HepG2 (cell line): ENCODE results near the gene RGS6.

Source experiments
- EZH2 ChIP-seq: conservative IDR thresholded peaks from 2 replicates; pipeline ENCODE4 v1.6.1; 2012; ENCODE audit warnings: mild to moderate bottlenecking, low read depth, low read length, moderate library complexity
- POLR2A ChIP-seq, 2 experiments: IDR thresholded peaks; 2 replicates each; pipeline ENCODE4 v1.6.1; 2011; ENCODE audit warnings: low read depth in 2 of 2, low read length in 2 of 2, mild to moderate bottlenecking in 1 of 2, moderate library complexity in 1 of 2; ENCODE audit not compliant: insufficient read depth in 1 of 2
- SRSF9 ChIP-seq: fragments of 200-400 bp; formaldehyde crosslinking; IDR thresholded peaks from 2 replicates; pipeline ENCODE4 v1.6.1; 2018; ENCODE audit warnings: borderline replicate concordance, mild to moderate bottlenecking, low read depth, low read length; ENCODE audit not compliant: insufficient read depth, poor library complexity, severe bottlenecking
- ZNF703 ChIP-seq: sonication (generic); formaldehyde crosslinking; IDR thresholded peaks from 2 replicates; pipeline ENCODE4 v1.5.1; 2020; ENCODE audit warnings: missing genetic modification reagents, mild to moderate bottlenecking, moderate library complexity, borderline replicate concordance
- TF ChIP-seq, protein P1 (sequence below): sonication (generic); formaldehyde crosslinking; IDR thresholded peaks from 2 replicates; pipeline ENCODE4 v1.5.0; 2020; ENCODE audit warnings: mild to moderate bottlenecking, missing genetic modification reagents, moderate library complexity

DNA sequence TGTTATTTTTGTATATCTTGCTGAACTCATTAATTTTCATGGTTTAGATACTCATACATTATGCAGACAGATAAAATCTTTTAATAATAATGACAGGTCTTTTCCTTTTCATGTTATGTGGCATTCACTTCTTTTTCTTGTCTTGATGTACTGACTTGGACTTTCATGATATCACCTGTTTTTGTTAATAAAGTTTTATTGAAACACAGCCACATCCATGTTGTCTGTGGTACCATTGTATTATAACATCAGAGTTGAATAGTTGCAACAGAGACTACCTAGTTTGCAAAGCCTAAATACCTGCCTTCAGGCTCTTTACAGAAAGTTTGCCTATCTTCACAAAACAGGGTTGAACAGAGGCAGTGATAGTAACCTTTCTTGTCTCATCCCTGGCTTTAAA, 85.1 kb downstream of the RGS6 start:
- TF ChIP-seq POLR2A (IDR thresholded peaks at IDR 0.05; ENCODE audit: insufficient read depth in 1 of 2, low read depth in 2 of 2, low read length in 2 of 2): no peak
- TF ChIP-seq ZNF703 (CRISPR knock-in tag): no peak
- no peak for TF ChIP-seq SRSF9
- TF ChIP-seq EZH2: no peak
- TF ChIP-seq, protein P1, sequence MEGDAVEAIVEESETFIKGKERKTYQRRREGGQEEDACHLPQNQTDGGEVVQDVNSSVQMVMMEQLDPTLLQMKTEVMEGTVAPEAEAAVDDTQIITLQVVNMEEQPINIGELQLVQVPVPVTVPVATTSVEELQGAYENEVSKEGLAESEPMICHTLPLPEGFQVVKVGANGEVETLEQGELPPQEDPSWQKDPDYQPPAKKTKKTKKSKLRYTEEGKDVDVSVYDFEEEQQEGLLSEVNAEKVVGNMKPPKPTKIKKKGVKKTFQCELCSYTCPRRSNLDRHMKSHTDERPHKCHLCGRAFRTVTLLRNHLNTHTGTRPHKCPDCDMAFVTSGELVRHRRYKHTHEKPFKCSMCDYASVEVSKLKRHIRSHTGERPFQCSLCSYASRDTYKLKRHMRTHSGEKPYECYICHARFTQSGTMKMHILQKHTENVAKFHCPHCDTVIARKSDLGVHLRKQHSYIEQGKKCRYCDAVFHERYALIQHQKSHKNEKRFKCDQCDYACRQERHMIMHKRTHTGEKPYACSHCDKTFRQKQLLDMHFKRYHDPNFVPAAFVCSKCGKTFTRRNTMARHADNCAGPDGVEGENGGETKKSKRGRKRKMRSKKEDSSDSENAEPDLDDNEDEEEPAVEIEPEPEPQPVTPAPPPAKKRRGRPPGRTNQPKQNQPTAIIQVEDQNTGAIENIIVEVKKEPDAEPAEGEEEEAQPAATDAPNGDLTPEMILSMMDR (CRISPR knock-in tag): no peak
